ENCODE results near the gene C19orf53. TPM values are rescaled to one million over a fixed set of nuclear protein-coding genes. Genes with fewer than 3 reads are reported as not detected.

Gene C19orf53
- total RNA-seq, 1 experiment from 2014 or later = 115 TPM

GRCh38 chr19:13819238-13819637, 45.0 kb downstream of the C19orf53 start (continued):
- TF ChIP-seq REST (IDR thresholded peaks at IDR 0.05; ENCODE audit: low read depth) (no peak), CBX3 (IDR thresholded peaks at IDR 0.05; ENCODE audit: low read depth) (no peak), SRF (IDR thresholded peaks at IDR 0.05; ENCODE audit: low read depth) (no peak), ZNF274 (IDR thresholded peaks at IDR 0.05; ENCODE audit: low read depth, low read length) (no peak), POLR2A (IDR thresholded peaks at IDR 0.05; ENCODE audit: borderline replicate concordance, extremely low read depth, insufficient read depth, insufficient read length) (no peak), POLR2AphosphoS5 (IDR thresholded peaks at IDR 0.05; ENCODE audit: low read depth, low read length) (no peak), RAD21 (IDR thresholded peaks at IDR 0.05; ENCODE audit: low read depth) (no peak)

GRCh38 chr19:13821292-13821691, 47.0 kb downstream of the C19orf53 start:
- intact Hi-C loops (cut with micrococcal nuclease) = no loop called here
- no peak overlapping the region for H3K9ac ChIP-seq (ENCODE audit: low read length)
- POLR2A ChIA-PET = interaction anchor here (1.4 kb wide), 1 partner anchor 26 kb away, joined by 3 read pairs; the partner anchor contains the start of gene ZSWIM4

More at GRCh38 chr19:13821292-13821691, 47.0 kb downstream of the C19orf53 start:
- Histone ChIP-seq H3K4me1 (ENCODE audit: control insufficient read depth in 1 of 2, insufficient read depth in 2 of 2, low read length in 2 of 2) (peaks cover 3 to 16% of the 10 kb centered on the region in 2 experiments), H2AFZ (ENCODE audit: low read depth, low read length, poor library complexity, severe bottlenecking) (no peak overlapping the region), H3K4me3 (replicated peaks in 1 of 2; ENCODE audit: low read depth in 1 of 2, low read length in 2 of 2) (no peak overlapping the region), H4K20me1 (ENCODE audit: insufficient read depth) (no peaks in the 10 kb centered on the region), H3K79me2 (ENCODE audit: insufficient read depth, low read length) (no peaks in the 10 kb centered on the region), H3K27ac (ENCODE audit: low read depth, low read length) (no peak overlapping the region), H3K4me2 (ENCODE audit: low read length) (no peak overlapping the region), H3K36me3 (ENCODE audit: control insufficient read depth in 1 of 2, insufficient read depth in 2 of 2, low read length in 2 of 2) (no peaks in the 10 kb centered on the region), H3K9me3 (ENCODE audit: control insufficient read depth in 1 of 2, insufficient read depth in 1 of 2, low read depth in 1 of 2, low read length in 2 of 2) (no peaks in the 10 kb centered on the region), H3K27me3 (ENCODE audit: insufficient read depth, low read length) (no peaks in the 10 kb centered on the region), H3K9me2 (ENCODE audit: insufficient read depth) (no peaks in the 10 kb centered on the region)
- BruUV-seq (replicated peaks) = no TSS peak
- ChIA-PET CTCF (no interaction called here), RAD21 (ENCODE audit: low non-redundant PET in 1 of 2, low total read pairs in 2 of 2, uncharacterized antibody in 2 of 2, unreplicated experiment in 2 of 2) (interaction anchor here in 1 of 2 experiments (0.6 kb wide), 1 partner anchor 32 kb away, joined by 3 read pairs; no protein-coding TSS in a partner anchor)
- DNase-seq (ENCODE audit: low read depth, low spot score) (no peak), ATAC-seq (no peak)
- TF ChIP-seq EGR1 (IDR thresholded peaks at IDR 0.05; ENCODE audit: low read depth) (no peak), CTCF (IDR thresholded peaks at IDR 0.05 in 2 of 3, conservative IDR thresholded peaks at IDR 0.05 in 1 of 3; ENCODE audit: borderline replicate concordance in 1 of 3, insufficient read depth in 1 of 3, low read depth in 2 of 3, low read length in 2 of 3) (no peak), CBX3 (IDR thresholded peaks at IDR 0.05; ENCODE audit: low read depth) (no peak), EZH2 (IDR thresholded peaks at IDR 0.05) (no peak), CEBPB (IDR thresholded peaks at IDR 0.05; ENCODE audit: low read depth) (no peak), REST (IDR thresholded peaks at IDR 0.05; ENCODE audit: low read depth) (no peak), ELF1 (IDR thresholded peaks at IDR 0.05; ENCODE audit: borderline replicate concordance, low read depth) (no peak), SIN3A (IDR thresholded peaks at IDR 0.05; ENCODE audit: low read depth) (no peak), JUND (IDR thresholded peaks at IDR 0.05) (no peak), ZFX (IDR thresholded peaks at IDR 0.05) (no peak), YY1 (IDR thresholded peaks at IDR 0.05; ENCODE audit: extremely low read depth, insufficient replicate concordance, low read depth, low read length) (no peak), ATF3 (IDR thresholded peaks at IDR 0.05) (no peak)

All from HCT116 (cell line).